NCI-H2081 (cell line): Measurements from ENCODE around the gene SETD5.

Source experiments
- DNase-seq, 2 experiments: peaks; one replicate each; lab custom pipeline; 2025; lab: John Stamatoyannopoulos, UW

SETD5 gene

DNA sequence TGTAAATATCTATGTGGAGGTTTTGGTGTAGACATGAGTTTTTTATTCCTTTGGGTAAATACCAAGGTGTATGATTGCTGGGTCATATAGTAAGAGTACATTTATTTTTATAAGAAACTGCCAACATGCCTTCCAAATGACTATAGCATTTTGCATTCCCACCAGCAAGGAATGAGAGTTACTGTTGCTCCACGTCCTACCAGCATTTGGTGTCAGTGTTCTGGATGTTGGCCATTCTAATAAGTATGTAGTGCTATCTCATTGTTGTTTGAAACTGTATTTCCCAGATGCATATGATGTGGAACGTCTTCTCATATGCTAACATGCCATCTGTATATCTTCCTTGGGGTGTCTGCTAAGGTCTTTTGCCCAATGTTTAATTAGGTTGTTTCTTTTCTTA lies 117.5 kb downstream of the SETD5 start:
- DNase-seq, result no peak

DNA sequence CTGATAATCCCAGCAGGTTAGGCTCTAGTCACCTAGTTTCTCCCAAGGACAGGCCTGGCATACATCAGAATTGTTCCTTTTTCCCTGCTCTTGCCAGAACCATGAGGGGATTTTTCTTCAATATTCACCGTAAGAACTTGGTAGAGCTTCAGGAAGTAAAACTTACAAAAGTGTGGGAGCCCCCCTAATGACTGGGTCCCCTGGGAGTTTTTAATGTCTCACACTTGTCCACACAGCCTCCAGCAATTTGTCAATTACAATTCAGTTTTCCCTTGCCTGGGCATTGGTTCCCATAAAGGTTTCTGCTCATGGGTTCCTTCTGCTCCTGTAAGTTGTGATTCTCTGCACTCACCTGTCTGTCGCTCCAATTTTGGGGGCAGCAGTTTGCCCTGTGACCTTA lies 127.7 kb downstream of the SETD5 start:
- no peak for DNase-seq
